Sciatic nerve (tissue), 2 donors: Measurements from ENCODE around the gene HSPA14. TPM values are rescaled to one million over a fixed set of nuclear protein-coding genes. Genes with fewer than 3 reads are reported as not detected.
"Not testable (repeated sequence)": the region's sequence is repeated elsewhere in the genome, so short reads cannot be mapped to it uniquely, and the experiment has no call there.

ENCODE experiments used
- ATAC-seq: fragments of 200-7000 bp; cut with Tn5 transposase; one replicate; pipeline ENCODE4 v1.9.1; 2020; ENCODE audit warnings: mild to moderate bottlenecking, moderate library complexity
- DNase-seq: peaks from one replicate; pipeline ENCODE4 v3.0.0-alpha.2; 2020; ENCODE audit warnings: low spot score
- intact Hi-C: fragments of 100-400 bp; cut with DNase I; formaldehyde crosslinking; loops from one replicate; pipeline ENCODE4 v1.14.2; 2022
- total RNA-seq: library from RNA; stranded (reverse); fragmentation: NEBNext Ultra II Directional; extraction: Animal tissue kit (Norgen Biotek cat#: 25700); gene quantifications from one replicate; pipeline ENCODE4 v1.2.1, GENCODE V29; 2021
- donor health status: DM: no; HTN: no; CAD: no.
- donor health status: DM: no; HTN: no; CAD: no.

The HSPA14 gene
- total RNA-seq, 1 donor from 2014 or later, result 10.2 TPM

GRCh38 chr10:14833106-14833505, 5.0 kb upstream of the HSPA14 start:
- ATAC-seq (no peak), DNase-seq (no peak)
- intact Hi-C loops, result no loop called here

DNA sequence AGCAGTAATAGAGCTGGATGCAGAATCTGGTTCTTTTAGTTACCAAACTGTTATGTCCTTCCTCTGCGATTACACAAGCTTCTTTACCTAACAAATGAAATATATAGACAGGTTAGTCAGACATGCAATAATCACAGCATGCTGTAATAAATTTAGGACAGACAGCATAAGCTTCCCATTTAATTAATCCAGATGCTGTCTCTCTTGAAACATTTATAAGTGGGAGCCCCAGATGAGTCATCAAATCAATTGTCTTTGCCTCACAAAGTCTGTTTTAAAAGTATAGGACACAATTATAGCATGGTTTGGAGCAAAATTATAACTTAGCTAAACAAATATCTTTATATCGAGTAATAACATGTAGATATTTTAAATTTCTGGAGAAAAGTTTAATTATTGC, 1.9 kb upstream of the HSPA14 start:
- intact Hi-C loops, result no loop called here
- DNase-seq, result no peak
- no peak for ATAC-seq

- intact Hi-C loops, result no loop called here
- DNase-seq (no peak), ATAC-seq (no peak)
Observed at GRCh38 chr10:14837003-14837756, 926 bp upstream of the HSPA14 start.

DNA sequence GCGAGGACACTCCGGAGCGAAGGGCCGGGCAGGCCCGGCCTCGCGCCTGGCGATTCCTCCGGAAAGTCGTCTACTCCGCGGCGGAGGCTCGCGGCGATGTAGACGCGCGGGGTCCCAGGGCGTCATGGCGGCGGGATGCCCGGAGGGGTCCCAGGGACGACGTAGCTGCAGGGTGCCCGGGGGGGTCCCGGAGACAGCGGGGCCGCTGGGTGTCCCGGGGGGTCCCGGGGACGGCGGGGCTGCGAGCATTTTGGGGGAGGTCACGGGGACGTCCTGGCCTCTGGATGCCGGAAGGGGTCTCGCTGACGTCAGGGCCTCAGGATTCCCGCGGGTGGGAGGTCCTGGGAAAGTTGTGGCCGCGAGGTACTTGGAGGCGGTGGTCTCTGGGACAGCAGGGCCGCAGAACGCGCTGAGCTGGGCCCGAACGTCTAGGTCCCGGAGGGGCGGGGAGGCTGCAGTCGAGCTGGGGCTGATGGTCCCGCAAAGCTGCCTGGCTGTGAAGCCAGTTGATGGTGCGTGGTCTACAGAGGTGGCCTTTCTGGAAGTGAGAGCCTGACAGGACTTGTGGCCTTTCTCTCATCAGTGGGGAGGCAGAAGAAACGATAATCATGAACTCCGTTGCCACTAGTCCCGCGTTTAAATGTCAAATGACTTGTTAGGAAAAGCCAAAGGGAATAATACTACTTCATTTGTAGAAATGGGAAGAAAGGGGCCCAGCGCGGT, 637 bp downstream of the HSPA14 start:
- no peak for ATAC-seq
- intact Hi-C loops, result no loop called here
- DNase-seq, result peak; percentile 71

- intact Hi-C loops, result no loop called here
- ATAC-seq (no peak), DNase-seq (no peak)
Observed at GRCh38 chr10:14839305-14839695, 1.2 kb downstream of the HSPA14 start.

DNA sequence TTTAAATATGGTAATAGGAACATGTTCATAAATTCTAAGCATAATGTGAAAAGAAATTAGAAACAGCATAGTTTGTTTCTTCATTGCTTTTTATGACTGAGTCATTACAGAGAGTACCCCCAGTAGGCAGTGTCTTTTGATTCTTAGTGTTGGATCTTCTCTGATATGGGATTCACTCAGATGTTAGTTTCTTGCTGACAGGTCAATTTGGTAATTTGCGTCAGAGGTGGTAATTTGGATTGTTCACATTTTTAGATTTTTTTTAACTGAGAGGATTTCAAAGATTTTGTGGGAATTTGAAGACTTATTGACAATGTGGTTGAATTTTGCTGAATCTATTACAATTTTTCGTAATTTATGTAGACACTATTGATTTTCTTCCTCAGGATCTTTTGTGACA, 2.1 kb downstream of the HSPA14 start:
- intact Hi-C loops, result loop anchor here (10.0 kb wide), 1 partner anchor 115 kb away; the partner anchor contains the start of genes DCLRE1C and MEIG1
- DNase-seq (no peak), ATAC-seq (no peak)

DNA sequence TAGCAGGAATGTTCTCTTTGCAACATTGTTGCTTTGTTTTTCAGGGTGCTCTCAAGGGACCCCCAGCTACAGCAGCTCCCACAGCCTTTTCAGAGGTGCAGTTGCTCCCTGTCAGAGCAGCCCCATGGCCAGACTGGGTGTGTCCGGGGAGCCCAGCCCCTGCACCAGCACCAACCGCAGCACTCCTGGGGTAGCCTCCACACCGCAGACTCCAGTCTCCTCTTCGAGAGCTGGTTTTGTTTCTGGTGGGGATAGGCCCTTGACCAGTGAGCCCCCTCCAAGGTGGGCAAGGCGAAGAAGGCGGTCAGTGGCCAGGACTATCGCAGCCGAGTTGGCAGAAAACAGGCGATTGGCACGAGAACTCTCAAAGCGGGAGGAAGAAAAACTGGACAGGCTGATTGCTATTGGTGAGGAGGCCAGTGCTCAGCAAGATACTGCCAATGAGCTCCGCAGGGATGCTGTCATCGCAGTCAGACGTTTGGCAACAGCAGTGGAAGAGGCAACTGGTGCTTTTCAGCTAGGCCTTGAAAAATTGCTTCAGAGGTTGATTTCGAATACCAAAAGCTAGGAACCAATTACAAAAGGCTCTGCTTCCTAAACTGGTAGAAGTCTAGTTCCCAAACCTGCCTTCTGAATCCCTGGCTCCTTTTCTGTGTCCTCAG, 5.4 kb downstream of the HSPA14 start:
- ATAC-seq (no peak), DNase-seq (no peak)
- intact Hi-C loops, result loop anchor here (10.0 kb wide), 1 partner anchor 111 kb away; the partner anchor contains the start of genes DCLRE1C and MEIG1

DNA sequence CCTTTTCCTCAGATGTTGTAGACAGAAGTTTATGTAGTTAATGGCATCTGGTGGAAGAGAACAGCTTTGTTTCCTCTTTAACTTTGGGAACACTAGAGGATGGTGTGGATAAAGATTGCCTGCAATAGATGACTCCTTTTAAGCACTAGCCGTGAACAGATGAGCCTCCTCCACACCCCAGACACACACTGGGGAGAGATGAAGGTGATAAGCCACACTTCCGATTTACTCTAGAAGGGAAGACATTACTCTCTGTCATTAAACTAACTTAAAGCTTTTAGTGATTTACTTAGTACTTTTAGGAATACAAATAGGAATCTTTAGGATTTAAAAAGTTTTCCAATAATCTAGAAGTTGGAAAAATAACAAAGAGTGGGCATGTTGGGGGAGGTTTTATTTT, 6.8 kb downstream of the HSPA14 start:
- intact Hi-C loops, result loop anchor here (10.0 kb wide), 1 partner anchor 110 kb away; the partner anchor contains the start of genes DCLRE1C and MEIG1
- no peak for DNase-seq
- ATAC-seq, result no peak

DNA sequence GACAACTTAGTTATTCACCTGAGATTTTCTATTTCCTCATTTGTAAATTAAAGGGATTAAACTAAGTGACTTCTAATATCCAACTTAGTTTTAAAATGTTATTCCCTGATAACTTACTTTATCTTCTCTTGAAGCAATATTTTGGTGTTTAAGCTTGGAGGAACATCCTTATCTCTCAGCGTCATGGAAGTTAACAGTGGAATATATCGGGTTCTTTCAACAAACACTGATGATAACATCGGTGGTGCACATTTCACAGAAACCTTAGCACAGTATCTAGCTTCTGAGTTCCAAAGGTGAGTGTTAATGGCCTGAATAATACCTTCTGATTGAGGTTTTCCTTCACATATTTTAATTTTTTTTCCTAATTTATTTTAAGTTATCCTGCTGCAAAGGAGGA, 14.1 kb downstream of the HSPA14 start:
- ATAC-seq (no peak), DNase-seq (no peak)
- intact Hi-C loops, result no loop called here

DNA sequence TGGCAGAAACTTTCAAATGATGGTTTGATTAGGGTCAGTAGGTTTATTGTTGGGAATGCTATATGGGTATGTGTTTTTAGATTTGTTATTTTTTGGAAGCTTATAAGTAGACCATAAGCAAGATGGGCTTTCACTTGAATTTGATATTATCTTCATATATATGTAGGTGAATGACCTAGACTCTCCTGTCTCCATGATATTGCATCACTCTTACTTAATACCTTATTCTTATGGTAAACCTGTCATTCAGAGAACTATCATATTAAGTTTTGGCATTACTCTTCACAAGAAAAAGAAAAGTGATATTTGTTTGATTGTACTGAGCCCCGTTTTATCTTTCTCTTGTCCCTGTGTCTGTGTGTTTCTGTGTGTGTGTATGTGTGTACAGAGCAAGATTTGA, 17.3 kb downstream of the HSPA14 start:
- ATAC-seq (no peak), DNase-seq (no peak)
- intact Hi-C loops, result no loop called here

DNA sequence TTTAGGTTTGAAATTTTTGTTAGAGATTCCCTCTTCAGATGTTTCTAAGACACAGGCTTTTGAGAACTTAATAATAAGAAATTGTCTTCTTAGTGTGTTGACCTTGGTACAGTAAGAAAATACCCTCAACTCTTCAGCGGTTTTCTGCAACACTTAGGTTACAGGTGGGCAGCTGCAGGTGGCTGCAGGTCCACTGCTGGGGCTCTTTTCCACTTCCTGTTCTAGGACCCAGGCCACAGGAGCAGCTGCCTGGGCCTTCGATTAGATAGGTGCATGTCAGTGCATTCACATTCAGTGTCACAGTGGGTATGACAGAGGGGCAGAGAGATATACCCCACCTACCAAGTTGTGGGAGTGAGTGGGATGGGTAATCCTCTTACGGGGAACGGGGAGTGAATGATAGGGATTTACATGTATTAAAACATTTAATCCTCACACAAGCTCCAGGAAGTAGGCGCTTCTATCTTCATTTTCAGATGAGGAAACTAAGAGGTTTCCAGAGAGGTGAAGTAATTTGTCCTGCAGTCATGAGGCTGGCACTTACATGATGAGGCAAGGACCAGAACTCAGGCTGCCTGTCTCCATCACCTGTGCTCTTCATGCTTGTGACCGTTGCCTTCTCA, 20.3 kb downstream of the HSPA14 start:
- DNase-seq (no peak), ATAC-seq (no peak)
- intact Hi-C loops, result no loop called here

GRCh38 chr10:14859043-14859442, 20.9 kb downstream of the HSPA14 start:
- intact Hi-C loops, result no loop called here
- DNase-seq (no peak), ATAC-seq (no peak)

DNA sequence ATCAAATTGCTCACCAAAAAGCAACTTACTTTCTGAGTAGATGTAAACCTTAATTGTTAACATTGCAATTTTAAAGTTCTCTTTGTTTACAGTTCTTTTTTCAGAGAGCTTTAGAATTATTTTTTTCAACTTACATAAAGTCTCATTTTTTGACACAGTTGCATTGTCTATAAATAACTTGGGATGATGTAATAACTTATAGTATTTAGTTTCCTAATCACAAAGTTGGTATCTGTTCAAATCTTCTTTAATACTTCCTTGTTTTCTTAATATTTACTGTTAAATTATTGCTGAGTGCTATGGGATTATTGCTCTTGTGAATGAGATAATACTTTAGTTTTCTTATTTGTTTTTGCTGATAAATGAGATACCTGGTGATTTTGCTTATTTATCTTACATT, 21.7 kb downstream of the HSPA14 start:
- intact Hi-C loops, result no loop called here
- DNase-seq (no peak), ATAC-seq (no peak)

DNA sequence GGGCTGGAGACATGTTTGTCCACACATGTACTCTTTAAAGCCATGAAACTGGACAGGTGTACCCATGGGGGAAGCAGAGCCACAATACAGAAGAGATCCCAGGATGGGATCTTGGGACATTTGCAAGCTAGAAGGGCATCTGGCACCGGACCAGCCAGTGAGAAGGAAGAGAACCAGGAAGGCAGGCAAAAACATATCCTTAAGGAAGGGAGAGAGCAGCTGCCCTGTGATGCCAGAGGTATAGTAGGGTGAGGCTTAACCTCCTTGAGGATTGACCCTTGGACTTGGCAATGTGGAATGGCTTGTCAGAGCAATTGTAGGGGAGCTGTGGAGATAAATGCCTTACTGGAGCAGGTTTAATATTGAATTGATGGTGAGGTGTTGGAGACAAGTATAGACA, 22.7 kb downstream of the HSPA14 start:
- no peak for DNase-seq
- intact Hi-C loops, result no loop called here
- no peak for ATAC-seq

DNA sequence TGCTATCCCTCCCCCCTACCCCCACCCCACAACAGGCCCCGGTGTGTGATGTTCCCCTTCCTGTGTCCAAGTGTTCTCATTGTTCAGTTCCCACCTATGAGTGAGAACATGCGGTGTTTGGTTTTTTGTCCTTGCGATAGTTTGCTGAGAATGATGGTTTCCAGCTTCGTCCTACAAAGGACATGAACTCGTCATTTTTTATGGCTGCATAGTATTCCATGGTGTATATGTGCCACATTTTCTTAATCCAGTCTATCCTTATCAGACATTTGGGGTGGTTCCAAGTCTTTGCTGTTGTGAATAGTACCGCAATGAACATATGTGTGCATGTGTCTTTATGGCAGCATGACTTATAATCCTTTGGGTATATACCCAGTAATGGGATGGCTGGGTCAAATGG, 26.4 kb downstream of the HSPA14 start:
- DNase-seq, intact Hi-C loops, ATAC-seq: not testable (repeated sequence)

DNA sequence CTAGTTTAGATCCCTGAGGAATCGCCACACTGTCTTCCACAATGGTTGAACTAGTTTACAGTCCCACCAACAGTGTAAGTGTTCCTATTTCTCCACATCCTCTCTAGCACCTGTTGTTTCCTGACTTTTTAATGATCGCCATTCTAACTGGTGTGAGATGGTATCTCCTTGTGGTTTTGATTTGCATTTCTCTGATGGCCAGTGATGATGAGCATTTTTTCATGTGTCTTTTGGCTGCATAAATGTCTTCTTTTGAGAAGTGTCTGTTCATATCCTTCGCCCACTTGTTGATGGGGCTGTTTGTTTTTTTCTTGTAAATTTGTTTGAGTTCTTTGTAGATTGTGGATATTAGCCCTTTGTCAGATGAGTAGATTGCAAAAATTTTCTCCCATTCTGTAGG, 26.8 kb downstream of the HSPA14 start:
- ATAC-seq, DNase-seq, intact Hi-C loops: not testable (repeated sequence)

DNA sequence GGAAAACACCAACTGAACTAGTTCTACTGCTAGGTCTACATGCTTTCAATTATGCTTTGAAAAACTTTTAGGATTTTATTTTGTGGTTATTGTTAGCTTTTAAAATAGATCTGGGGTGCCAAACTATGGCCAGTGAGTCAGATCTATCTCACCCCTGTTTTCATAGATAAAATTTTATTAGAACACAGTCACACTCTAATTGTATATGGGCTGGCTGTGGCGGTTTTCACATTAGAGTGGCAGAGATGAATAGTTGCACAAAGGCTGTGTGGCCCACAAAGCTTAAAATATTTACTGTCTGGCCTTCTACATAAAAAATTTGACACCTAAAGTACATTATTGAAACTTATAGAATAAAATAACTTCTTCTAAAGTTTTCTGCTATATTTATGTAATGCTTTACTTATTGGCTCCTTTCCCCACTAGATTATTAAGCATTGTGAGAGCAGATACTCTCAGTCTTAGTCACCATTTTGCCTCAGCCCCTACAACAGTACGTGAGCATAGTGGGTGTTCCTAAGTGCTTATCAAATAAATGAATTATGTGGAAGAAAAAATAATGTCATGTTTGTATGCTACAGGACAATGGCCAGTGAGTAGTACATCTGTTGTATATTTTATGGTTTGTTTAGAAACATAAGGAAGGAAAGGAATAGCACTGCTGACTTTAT, 35.1 kb downstream of the HSPA14 start:
- ATAC-seq (no peak), DNase-seq (no peak)
- intact Hi-C loops, result no loop called here

DNA sequence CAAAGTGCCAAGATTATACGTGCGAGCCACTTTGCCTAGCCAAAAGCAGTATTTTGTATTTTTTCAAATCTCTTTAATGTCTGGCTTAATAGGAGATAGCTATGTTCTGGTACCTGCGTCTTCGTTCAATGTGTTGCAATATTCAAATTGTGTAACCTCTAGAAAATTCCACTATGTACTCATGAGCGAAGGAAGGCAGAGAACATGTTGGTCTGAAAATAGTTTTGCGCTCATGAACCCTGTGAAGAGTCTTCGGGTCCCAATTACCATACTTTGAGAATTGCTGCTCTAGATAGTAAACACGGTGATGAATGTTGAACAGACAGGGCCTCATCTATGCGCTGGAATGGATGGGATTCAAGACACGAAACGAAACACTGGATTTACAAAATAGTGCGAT, 37.8 kb downstream of the HSPA14 start:
- no peak for ATAC-seq
- intact Hi-C loops, result no loop called here
- DNase-seq, result no peak

DNA sequence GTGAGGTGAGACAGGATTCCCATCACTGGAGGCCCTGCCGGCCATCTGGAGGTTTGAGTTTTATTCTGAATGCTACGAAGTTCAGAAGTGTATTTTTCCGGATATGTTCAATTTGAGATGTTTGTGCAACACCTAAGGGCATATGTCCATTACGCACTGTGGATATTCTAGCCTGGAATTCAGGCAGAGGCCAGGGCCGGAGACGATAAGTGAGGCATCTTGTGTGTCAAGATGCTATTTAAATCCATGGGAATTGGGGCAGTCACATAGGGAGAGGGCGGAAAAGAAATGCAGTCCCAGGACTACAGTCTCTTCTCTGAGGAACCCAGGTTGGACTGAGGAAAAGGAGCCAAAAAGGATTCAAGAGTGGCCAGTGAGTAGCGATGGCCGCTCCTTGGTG, 38.7 kb downstream of the HSPA14 start:
- intact Hi-C loops, result no loop called here
- DNase-seq, result no peak
- no peak for ATAC-seq
